NT2/D1 (cell line): ENCODE results near the gene VWA5B2.
"Not testable (repeated sequence)": the region's sequence is repeated elsewhere in the genome, so short reads cannot be mapped to it uniquely, and the experiment has no call there.

Experiments used
- DNase-seq: peaks from one replicate; pipeline ENCODE4 v3.0.0-alpha.2; 2011; ENCODE audit warnings: low read depth, low spot score
- H3K27me3 ChIP-seq: 2 replicates; pipeline ENCODE4 v1.6.0; 2011; ENCODE audit warnings: mild to moderate bottlenecking; ENCODE audit not compliant: insufficient read length, insufficient read depth
- H3K36me3 ChIP-seq: 2 replicates; pipeline ENCODE4 v1.6.1; 2011; ENCODE audit warnings: mild to moderate bottlenecking, low read length, mixed read lengths; ENCODE audit not compliant: insufficient read depth, insufficient read length
- H3K4me1 ChIP-seq: 2 replicates; pipeline ENCODE4 v1.5.1; 2011; ENCODE audit not compliant: insufficient read depth, insufficient read length
- H3K4me3 ChIP-seq: 2 replicates; pipeline ENCODE4 v1.5.1; 2011; ENCODE audit warnings: low read depth; ENCODE audit not compliant: insufficient read length
- H3K9ac ChIP-seq: 2 replicates; pipeline ENCODE4 v1.6.0; 2011; ENCODE audit warnings: low read depth; ENCODE audit not compliant: insufficient read length
- H3K9me3 ChIP-seq: 2 replicates; pipeline ENCODE4 v1.5.1; 2011; ENCODE audit warnings: mild to moderate bottlenecking, low read length; ENCODE audit not compliant: insufficient read depth
- SUZ12 ChIP-seq: IDR thresholded peaks from 2 replicates; pipeline ENCODE4 v1.6.1; 2011; ENCODE audit not compliant: insufficient read length, insufficient read depth; ENCODE audit errors: extremely low read depth
- YY1 ChIP-seq: IDR thresholded peaks from 2 replicates; pipeline ENCODE4 v1.6.1; 2011; ENCODE audit not compliant: insufficient read length, insufficient read depth
- ZNF274 ChIP-seq: IDR thresholded peaks from 2 replicates; pipeline ENCODE4 v1.6.1; 2011; ENCODE audit warnings: mild to moderate bottlenecking, low read depth, low read length

The VWA5B2 gene

GRCh38 chr3:184259396-184259877, 30.1 kb downstream of the VWA5B2 start:
- TF ChIP-seq SUZ12, result peak; percentile 87
- no peak for TF ChIP-seq ZNF274
- peaks cover 61% of the 10 kb centered on the region for H3K27me3 ChIP-seq
- peaks cover 4% of the 10 kb centered on the region for H3K36me3 ChIP-seq
- no peak overlapping the region for H3K4me3 ChIP-seq
- no peak overlapping the region for H3K9ac ChIP-seq
- H3K9me3 ChIP-seq, result no peaks in the 10 kb centered on the region
- no peak for DNase-seq
- peaks cover 6% of the 10 kb centered on the region for H3K4me1 ChIP-seq

- no peak for DNase-seq
- H3K9me3 ChIP-seq, result no peaks in the 10 kb centered on the region
These were observed 30.7 kb downstream of the VWA5B2 start for GRCh38 chr3:184259878-184260723.

GRCh38 chr3:184260724-184261269, 31.4 kb downstream of the VWA5B2 start:
- H3K4me3 ChIP-seq, result peak overlapping the region; percentile 67
- TF ChIP-seq YY1, result no peak
- no peak for TF ChIP-seq SUZ12
- no peak for TF ChIP-seq ZNF274
- H3K27me3 ChIP-seq, result peaks cover 64% of the 10 kb centered on the region
- DNase-seq, result no peak
- no peaks in the 10 kb centered on the region for H3K9me3 ChIP-seq
- H3K9ac ChIP-seq, result peak overlapping the region; percentile 77
- peaks cover 6% of the 10 kb centered on the region for H3K4me1 ChIP-seq
- peaks cover 4% of the 10 kb centered on the region for H3K36me3 ChIP-seq

More at GRCh38 chr3:184259878-184260723, 30.7 kb downstream of the VWA5B2 start:
- Histone ChIP-seq H3K4me1 (peaks cover 6% of the 10 kb centered on the region), H3K4me3 (peak overlapping the region; percentile 67), H3K9ac (peak overlapping the region; percentile 77), H3K27me3 (peaks cover 64% of the 10 kb centered on the region), H3K36me3 (peaks cover 4% of the 10 kb centered on the region)
- peak; percentile 63 for TF ChIP-seq SUZ12
- TF ChIP-seq YY1, result no peak

DNA sequence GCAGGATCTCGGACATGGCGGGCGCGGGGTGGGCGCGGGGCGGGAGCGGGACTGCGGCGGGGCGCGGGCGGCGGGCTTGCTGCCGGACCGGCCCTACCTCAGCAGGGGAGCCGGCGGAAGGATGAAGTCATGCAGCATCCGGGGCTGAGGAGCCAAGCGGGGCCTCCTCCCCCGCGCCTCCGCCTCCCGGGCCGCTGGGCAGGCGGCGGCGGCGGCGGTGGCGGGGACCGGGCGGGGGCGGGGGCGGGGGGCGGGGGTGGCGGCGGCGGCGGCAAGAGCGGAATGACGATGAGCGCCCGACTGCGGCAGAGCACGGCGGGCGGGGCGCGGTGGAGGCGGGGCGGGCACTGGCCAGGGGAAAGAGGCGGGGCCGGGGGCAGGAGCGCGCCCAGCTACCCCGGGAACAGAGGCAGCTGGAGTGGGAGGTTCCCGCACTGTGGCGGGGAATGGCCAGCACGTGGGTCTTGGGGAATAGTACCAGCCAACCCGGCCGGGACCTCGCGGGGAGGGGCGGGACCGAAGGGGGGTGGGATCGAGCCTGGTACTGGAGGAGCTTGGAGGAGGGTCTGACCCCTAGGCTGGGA, 32.0 kb downstream of the VWA5B2 start, which contains the start of gene CAMK2N2:
Gene CAMK2N2 (minus strand): TSS at position 284 of the 584 bp plus-strand sequence. CDS start 268 bp downstream, at position 16.
- Histone ChIP-seq H3K4me3 (peak within 1 kb of the TSS; percentile 82), H3K9ac (peak within 1 kb of the TSS; percentile 87)
- TF ChIP-seq SUZ12, result no peak
- TF ChIP-seq ZNF274, result no peak
- no peak for TF ChIP-seq YY1

DNA sequence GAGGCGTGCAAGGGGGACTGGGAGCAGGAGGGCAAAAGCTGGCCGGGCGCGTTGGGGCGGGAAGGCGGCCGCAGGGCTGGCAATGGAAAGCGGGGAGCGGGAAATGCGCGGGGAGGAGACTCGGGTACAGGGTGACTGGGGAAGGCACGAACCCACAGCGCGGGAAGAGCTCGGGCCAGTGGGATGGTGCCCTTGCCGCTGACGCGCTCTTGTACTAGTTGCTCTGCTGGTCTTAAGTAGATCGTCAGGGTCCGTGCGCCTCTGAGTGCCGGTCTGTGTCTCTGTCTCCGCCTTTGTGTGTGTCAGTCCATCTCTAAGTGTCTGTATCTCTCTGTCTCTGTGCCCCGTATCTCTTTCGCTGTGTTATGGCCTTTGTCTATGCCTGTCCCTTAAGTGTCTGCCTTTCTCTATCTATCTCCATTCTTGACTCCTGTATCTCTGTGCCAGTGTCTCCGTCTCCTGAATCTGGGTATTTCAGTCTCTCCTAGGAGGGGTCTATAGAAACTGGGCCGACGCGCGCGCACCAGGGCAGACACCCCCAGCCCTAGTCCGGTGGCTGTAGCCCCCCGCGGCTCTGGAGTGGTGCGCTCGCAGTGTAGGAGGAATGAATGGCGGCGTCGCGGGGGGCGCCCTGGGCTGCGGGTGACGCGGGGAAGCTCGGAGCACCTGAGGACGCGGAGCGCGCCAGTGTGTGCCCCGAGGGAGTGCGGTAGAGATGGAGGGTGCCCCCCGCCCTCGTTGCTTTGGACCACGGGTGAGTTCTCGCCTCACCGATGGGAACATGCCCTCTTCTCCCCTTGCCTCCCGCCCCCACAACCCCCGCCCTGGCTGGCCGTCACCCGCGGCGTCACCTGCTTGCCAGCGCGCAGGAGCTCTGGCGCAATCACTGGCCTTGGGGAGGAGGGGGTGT, 32.7 kb downstream of the VWA5B2 start:
- peak overlapping the region; percentile 87 for H3K9ac ChIP-seq

More for the DNA sequence above, 32.0 kb downstream of the VWA5B2 start, which contains the start of gene CAMK2N2:
- peaks cover 64% of the 10 kb centered on the region for H3K27me3 ChIP-seq
- peaks cover 6% of the 10 kb centered on the region for H3K4me1 ChIP-seq
- no peaks in the 10 kb centered on the region for H3K9me3 ChIP-seq
- peaks cover 4% of the 10 kb centered on the region for H3K36me3 ChIP-seq
- no peak for DNase-seq

GRCh38 chr3:184262764-184263179, 33.4 kb downstream of the VWA5B2 start:
- Histone ChIP-seq H3K36me3 (peaks cover 4% of the 10 kb centered on the region), H3K9ac (peak overlapping the region; percentile 87), H3K4me1 (peaks cover 6% of the 10 kb centered on the region), H3K4me3 (peak overlapping the region; percentile 82), H3K27me3 (peaks cover 59% of the 10 kb centered on the region), H3K9me3 (no peaks in the 10 kb centered on the region)
- DNase-seq, result no peak
- no peak for TF ChIP-seq YY1
- no peak for TF ChIP-seq SUZ12
- TF ChIP-seq ZNF274, result no peak

More for the DNA sequence above, 32.7 kb downstream of the VWA5B2 start:
- Histone ChIP-seq H3K27me3 (peaks cover 64% of the 10 kb centered on the region), H3K36me3 (peaks cover 4% of the 10 kb centered on the region), H3K4me1 (peaks cover 6% of the 10 kb centered on the region), H3K4me3 (peak overlapping the region; percentile 82), H3K9me3 (no peaks in the 10 kb centered on the region)
- DNase-seq, result no peak
- TF ChIP-seq ZNF274, result no peak
- TF ChIP-seq SUZ12, result no peak
- TF ChIP-seq YY1, result no peak

DNA sequence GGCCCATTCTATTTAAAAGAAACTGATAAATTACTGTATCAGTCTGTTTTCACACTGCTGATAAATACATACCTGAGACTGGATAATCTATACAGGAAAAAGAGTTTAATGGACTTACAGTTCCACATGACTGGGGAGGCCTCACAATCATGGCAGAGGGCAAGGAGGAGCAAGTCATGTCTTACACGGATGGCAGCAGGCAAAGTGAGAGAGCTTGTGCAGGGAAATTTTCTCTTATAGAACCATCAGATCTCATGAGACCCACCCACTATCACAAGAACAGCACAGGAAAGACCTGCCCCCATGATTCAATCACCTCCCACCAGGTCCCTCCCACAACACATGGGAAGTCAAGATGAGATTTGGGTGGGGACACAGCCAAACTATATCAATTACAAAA, 37.9 kb downstream of the VWA5B2 start:
- peaks cover 22% of the 10 kb centered on the region for H3K27me3 ChIP-seq
- not testable (repeated sequence) for H3K9ac ChIP-seq, H3K9me3 ChIP-seq, H3K4me1 ChIP-seq, DNase-seq, H3K4me3 ChIP-seq, H3K36me3 ChIP-seq
